Stimulated activated effector memory CD8-positive, alpha-beta T cell treated with anti-CD3 and anti-CD28 coated beads, Interleukin-12 subunit alpha, Interleukin-12 subunit beta, amount 100 ng/mL, for 72 hours (primary cell): ENCODE measurements around the gene GRM7.

Source experiments
- ATAC-seq: fragments of 150-1000 bp; cut with Tn5 transposase; 2 replicates; pipeline ENCODE4 v1.10.0; 2021
- DNase-seq, 2 donors: peaks; one replicate each; pipeline ENCODE4 v3.0.0; 2021 to 2022; ENCODE audit warnings: low spot score in 2 of 2
- H3K27ac Mint-ChIP-seq: one replicate; pipeline ENCODE4 v1.8.0; 2022; ENCODE audit warnings: mild to moderate bottlenecking, mixed read lengths
- H3K36me3 Mint-ChIP-seq: one replicate; pipeline ENCODE4 v1.8.0; 2022; ENCODE audit warnings: mild to moderate bottlenecking, mixed read lengths
- H3K4me1 Mint-ChIP-seq: one replicate; pipeline ENCODE4 v1.8.0; 2022; ENCODE audit warnings: mixed read lengths
- H3K4me3 Mint-ChIP-seq: one replicate; pipeline ENCODE4 v1.8.0; 2022; ENCODE audit warnings: mild to moderate bottlenecking, mixed read lengths
- H3K9me3 Mint-ChIP-seq: one replicate; pipeline ENCODE4 v1.8.0; 2022; ENCODE audit warnings: mixed read lengths

Gene GRM7

DNA sequence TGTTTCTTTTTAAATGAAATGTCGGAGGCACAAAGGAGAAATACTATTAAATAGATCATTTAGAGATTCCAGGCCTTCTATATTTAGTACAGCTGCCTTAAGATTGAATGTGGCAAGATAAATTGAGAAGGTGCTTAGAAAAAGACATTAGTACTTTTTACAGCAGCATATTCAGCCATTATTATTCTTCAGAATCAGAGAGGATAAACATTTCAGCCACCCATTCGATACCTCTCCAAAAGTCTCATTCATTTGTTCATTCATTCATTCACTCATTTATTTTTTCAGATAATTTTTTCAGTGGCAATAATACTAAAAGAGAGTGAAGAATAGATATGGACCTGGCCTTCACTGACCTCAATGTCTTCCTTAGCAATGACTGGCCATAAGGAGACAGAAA, 347.0 kb downstream of the GRM7 start:
- DNase-seq (no peak), ATAC-seq (no peak)
- Mint-ChIP-seq H3K27ac (no peak overlapping the region), H3K36me3 (no peaks in the 10 kb centered on the region), H3K9me3 (peaks cover 14% of the 10 kb centered on the region), H3K4me1 (no peaks in the 10 kb centered on the region), H3K4me3 (no peak overlapping the region)

GRCh38 chr3:7209098-7209497, 348.2 kb downstream of the GRM7 start:
- Mint-ChIP-seq H3K36me3 (no peaks in the 10 kb centered on the region), H3K4me1 (no peaks in the 10 kb centered on the region), H3K4me3 (no peak overlapping the region), H3K27ac (no peak overlapping the region), H3K9me3 (peaks cover 12% of the 10 kb centered on the region)
- ATAC-seq (peak; percentile 76), DNase-seq (no peak)

DNA sequence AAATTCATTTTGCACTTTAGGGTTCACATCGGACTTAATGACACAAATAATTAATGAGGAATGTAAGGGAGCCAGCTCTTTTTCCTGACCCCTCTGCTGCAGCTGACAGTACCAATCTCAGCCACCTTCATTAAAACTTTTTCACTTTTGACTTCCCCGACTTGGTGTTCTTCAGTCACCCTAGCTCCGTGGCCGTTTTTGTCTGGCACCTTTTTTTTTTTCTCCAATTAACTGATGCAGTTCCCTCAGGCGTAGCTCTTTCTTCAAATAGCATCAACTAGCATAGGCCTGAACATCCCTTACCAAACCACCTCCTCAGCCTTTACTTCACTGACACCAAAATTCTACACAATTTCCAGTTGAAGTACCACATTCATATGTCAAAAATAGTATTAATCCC, 350.8 kb downstream of the GRM7 start:
- H3K27ac Mint-ChIP-seq, result no peak overlapping the region
- H3K4me1 Mint-ChIP-seq, result no peaks in the 10 kb centered on the region
- ATAC-seq, result no peak
- H3K9me3 Mint-ChIP-seq, result peaks cover 12% of the 10 kb centered on the region
- no peak overlapping the region for H3K4me3 Mint-ChIP-seq
- DNase-seq, result no peak
- no peaks in the 10 kb centered on the region for H3K36me3 Mint-ChIP-seq

GRCh38 chr3:7215706-7216105, 354.8 kb downstream of the GRM7 start:
- H3K27ac Mint-ChIP-seq, result no peak overlapping the region
- no peaks in the 10 kb centered on the region for H3K36me3 Mint-ChIP-seq
- H3K4me1 Mint-ChIP-seq, result no peaks in the 10 kb centered on the region
- no peak for ATAC-seq
- no peak overlapping the region for H3K4me3 Mint-ChIP-seq
- DNase-seq, result no peak
- peaks cover 7% of the 10 kb centered on the region for H3K9me3 Mint-ChIP-seq

GRCh38 chr3:7226393-7226792, 365.5 kb downstream of the GRM7 start:
- no peak for DNase-seq
- no peak for ATAC-seq
- Mint-ChIP-seq H3K4me3 (no peak overlapping the region), H3K9me3 (peaks cover 14% of the 10 kb centered on the region), H3K36me3 (no peaks in the 10 kb centered on the region), H3K4me1 (no peaks in the 10 kb centered on the region), H3K27ac (no peak overlapping the region)

DNA sequence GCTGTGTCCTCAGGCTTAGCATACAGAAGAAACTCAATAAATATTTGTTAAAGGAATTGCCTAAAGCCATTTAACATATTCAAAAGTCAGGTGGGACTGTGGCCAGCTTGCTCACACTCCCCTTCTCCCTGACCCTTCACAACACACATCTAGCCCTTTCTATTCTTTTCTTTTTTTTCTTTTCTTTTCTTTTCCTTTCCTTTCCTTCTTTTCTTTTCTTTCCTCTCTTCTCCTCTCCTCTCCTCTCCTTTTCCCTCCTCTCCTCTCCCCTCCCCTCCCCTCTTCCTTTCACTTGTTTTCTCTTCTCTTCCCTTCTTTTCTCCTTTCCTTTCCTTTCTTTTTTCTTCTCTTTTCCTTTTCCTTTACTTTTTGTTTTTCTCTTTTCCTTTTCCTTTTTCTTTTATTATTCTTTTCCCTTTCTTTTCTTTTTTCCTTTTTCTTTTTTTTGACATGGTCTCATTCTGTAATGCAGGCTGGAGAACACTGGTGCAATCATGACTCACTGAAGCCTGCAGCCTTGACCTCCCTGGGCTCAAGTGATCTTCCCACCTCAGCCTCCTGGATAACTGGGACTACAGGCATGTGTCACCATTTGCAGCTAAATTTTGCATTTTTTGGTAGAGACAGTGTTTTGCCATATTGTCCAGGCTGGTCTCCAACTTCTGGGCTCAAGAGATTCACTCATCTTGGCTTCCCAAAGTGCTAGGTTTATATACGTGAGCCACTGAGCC, 377.8 kb downstream of the GRM7 start:
- Mint-ChIP-seq H3K4me1 (no peaks in the 10 kb centered on the region), H3K27ac (no peak overlapping the region), H3K36me3 (no peaks in the 10 kb centered on the region), H3K9me3 (peaks cover 15% of the 10 kb centered on the region), H3K4me3 (no peak overlapping the region)
- ATAC-seq (no peak), DNase-seq (no peak)

DNA sequence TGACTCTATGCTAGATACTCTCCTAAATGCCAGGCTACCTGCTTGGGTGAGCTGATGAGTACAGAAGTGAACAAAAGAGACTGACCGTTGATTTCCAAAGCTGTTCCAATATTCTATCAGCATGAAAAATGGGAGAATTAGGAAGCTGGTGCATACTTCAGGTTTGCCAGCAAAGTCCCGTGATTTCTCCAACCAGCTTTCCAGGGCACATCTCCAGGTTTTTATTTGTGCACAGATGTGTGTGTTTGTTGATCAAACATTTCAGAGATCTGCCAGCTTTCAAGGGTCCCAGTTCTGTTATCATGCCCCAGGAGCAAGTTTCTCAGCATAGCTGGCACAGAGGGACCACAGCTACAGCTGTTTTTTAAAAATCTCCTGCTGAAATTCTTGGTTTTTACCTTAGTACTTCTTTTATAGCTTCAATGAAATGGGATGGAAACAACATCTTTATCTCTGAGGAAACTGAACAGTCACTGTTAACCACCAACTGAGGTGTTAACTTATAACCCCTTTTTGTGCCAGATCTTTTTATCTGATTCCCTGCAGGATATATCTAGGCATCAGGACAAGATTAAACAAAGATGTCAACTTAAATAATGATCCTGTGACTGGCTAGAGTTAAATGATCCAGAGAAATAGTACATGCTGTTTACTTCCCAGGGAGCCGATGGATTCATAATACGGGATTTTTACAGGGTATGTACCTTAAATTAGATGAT, 380.8 kb downstream of the GRM7 start:
- Mint-ChIP-seq H3K4me3 (no peak overlapping the region), H3K27ac (no peak overlapping the region), H3K9me3 (peaks cover 15% of the 10 kb centered on the region), H3K4me1 (no peaks in the 10 kb centered on the region), H3K36me3 (no peaks in the 10 kb centered on the region)
- no peak for ATAC-seq
- DNase-seq, result no peak

- no peaks in the 10 kb centered on the region for H3K4me1 Mint-ChIP-seq
- ATAC-seq, result no peak
- DNase-seq, result no peak
- no peak overlapping the region for H3K4me3 Mint-ChIP-seq
- H3K36me3 Mint-ChIP-seq, result no peaks in the 10 kb centered on the region
- peaks cover 14% of the 10 kb centered on the region for H3K9me3 Mint-ChIP-seq
- H3K27ac Mint-ChIP-seq, result no peak overlapping the region
Observed at GRCh38 chr3:7242303-7242635, 381.4 kb downstream of the GRM7 start.

DNA sequence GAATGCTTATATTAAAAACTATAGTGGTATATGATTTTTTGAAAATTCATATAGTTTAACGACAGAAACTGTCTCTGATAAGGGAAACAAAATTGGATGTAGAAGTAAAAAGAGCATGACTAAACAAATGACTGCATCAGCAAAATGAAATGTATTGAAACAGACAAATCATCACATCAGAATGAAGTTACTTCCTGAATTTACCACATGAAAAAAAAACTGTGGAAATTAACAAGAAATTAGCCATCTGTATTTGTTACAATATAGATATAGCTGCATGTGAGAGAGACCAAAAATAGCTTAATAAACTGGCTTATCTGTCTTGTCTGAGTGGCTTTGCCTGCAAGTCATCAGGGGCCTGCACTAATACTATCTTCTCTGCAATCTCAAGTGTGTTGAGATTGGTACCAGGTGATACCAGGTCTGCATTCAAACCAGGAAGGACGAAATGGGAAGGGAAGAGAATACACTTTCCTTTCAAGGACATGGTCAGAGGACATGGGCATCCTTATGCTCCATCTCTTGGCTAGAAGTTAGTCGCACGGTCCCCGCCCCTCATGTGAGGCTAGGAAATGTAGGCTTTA, 388.7 kb downstream of the GRM7 start:
- no peak overlapping the region for H3K27ac Mint-ChIP-seq
- no peaks in the 10 kb centered on the region for H3K4me1 Mint-ChIP-seq
- ATAC-seq (no peak), DNase-seq (no peak)
- no peaks in the 10 kb centered on the region for H3K36me3 Mint-ChIP-seq
- no peak overlapping the region for H3K4me3 Mint-ChIP-seq
- H3K9me3 Mint-ChIP-seq, result peaks cover 1% of the 10 kb centered on the region

GRCh38 chr3:7254251-7254650, 393.3 kb downstream of the GRM7 start:
- DNase-seq, result no peak
- peaks cover 6% of the 10 kb centered on the region for H3K9me3 Mint-ChIP-seq
- no peak for ATAC-seq
- no peak overlapping the region for H3K27ac Mint-ChIP-seq
- no peak overlapping the region for H3K4me3 Mint-ChIP-seq
- H3K4me1 Mint-ChIP-seq, result no peaks in the 10 kb centered on the region
- H3K36me3 Mint-ChIP-seq, result no peaks in the 10 kb centered on the region

- Mint-ChIP-seq H3K27ac (no peak overlapping the region), H3K4me3 (no peak overlapping the region), H3K9me3 (peaks cover 12% of the 10 kb centered on the region), H3K4me1 (no peaks in the 10 kb centered on the region), H3K36me3 (no peaks in the 10 kb centered on the region)
- ATAC-seq (no peak), DNase-seq (no peak)
Observed at GRCh38 chr3:7260975-7261374, 400.1 kb downstream of the GRM7 start.

GRCh38 chr3:7263347-7264195, 402.7 kb downstream of the GRM7 start:
- Mint-ChIP-seq H3K9me3 (peaks cover 9% of the 10 kb centered on the region), H3K36me3 (no peaks in the 10 kb centered on the region), H3K27ac (no peak overlapping the region), H3K4me3 (no peak overlapping the region), H3K4me1 (no peaks in the 10 kb centered on the region)
- DNase-seq, result no peak
- no peak for ATAC-seq

GRCh38 chr3:7264196-7264526, 403.2 kb downstream of the GRM7 start:
- DNase-seq, result no peak
- Mint-ChIP-seq H3K27ac (no peak overlapping the region), H3K4me3 (no peak overlapping the region), H3K36me3 (no peaks in the 10 kb centered on the region), H3K9me3 (peaks cover 9% of the 10 kb centered on the region), H3K4me1 (no peaks in the 10 kb centered on the region)
- no peak for ATAC-seq

- Mint-ChIP-seq H3K4me3 (no peak overlapping the region), H3K9me3 (peaks cover 12% of the 10 kb centered on the region), H3K4me1 (no peaks in the 10 kb centered on the region), H3K36me3 (no peaks in the 10 kb centered on the region), H3K27ac (no peak overlapping the region)
- ATAC-seq, result no peak
- DNase-seq, result no peak
Observed at GRCh38 chr3:7265736-7266135, 404.8 kb downstream of the GRM7 start.

DNA sequence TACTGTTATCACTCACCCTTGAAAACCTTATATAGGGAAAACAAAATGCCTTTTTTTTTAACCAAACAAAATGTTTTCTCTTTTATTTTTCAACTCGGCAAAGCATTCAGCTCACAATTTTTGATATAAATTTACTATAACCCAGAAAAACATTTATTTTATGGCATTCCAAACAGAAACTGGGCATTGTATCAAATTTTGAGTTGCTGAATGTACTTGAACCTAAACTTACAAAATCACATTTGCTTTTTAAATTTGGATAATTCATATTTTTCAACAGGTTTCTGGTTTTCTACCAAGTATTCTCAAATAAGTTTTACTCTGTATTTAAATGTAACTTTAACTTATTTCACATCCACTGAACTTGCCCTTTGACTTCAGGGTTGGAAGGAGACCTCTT, 405.6 kb downstream of the GRM7 start:
- Mint-ChIP-seq H3K4me1 (no peaks in the 10 kb centered on the region), H3K9me3 (peaks cover 12% of the 10 kb centered on the region), H3K27ac (no peak overlapping the region), H3K36me3 (no peaks in the 10 kb centered on the region), H3K4me3 (no peak overlapping the region)
- DNase-seq (no peak), ATAC-seq (no peak)
